Trophoblast cell (in vitro differentiated cells and primary cell): ENCODE results near the gene PRKD3.

Experiments
- DNase-seq, 2 donors: peaks; one replicate each; pipeline ENCODE4 v3.0.0-alpha.2; 2016
- H2AFZ ChIP-seq: 2 replicates; pipeline ENCODE4 v1.6.1; 2013; ENCODE audit warnings: low read length, moderate library complexity, mild to moderate bottlenecking; ENCODE audit not compliant: insufficient read depth, poor library complexity
- H2AK5ac ChIP-seq: 2 replicates; pipeline ENCODE4 v1.6.1; 2013; ENCODE audit warnings: mild to moderate bottlenecking, low read length
- H2BK120ac ChIP-seq: 2 replicates; pipeline ENCODE4 v1.6.1; 2013; ENCODE audit warnings: low read length, mild to moderate bottlenecking, moderate library complexity; ENCODE audit not compliant: insufficient read depth, poor library complexity
- H2BK12ac ChIP-seq: 2 replicates; pipeline ENCODE4 v1.6.1; 2013; ENCODE audit warnings: mild to moderate bottlenecking, low read length, moderate library complexity
- H2BK5ac ChIP-seq: 2 replicates; pipeline ENCODE4 v1.6.1; 2013; ENCODE audit warnings: low read length, low read depth, moderate library complexity, mild to moderate bottlenecking; ENCODE audit not compliant: poor library complexity
- H3K14ac ChIP-seq: 2 replicates; pipeline ENCODE4 v1.6.1; 2013; ENCODE audit warnings: mild to moderate bottlenecking, low read length
- H3K18ac ChIP-seq: 2 replicates; pipeline ENCODE4 v1.6.1; 2013; ENCODE audit warnings: mild to moderate bottlenecking, low read length
- H3K23ac ChIP-seq: 2 replicates; pipeline ENCODE4 v1.6.1; 2013; ENCODE audit warnings: low read length
- H3K27ac ChIP-seq: 2 replicates; pipeline ENCODE4 v1.5.1; 2013; ENCODE audit warnings: low read depth, mild to moderate bottlenecking, inconsistent platforms, low read length, moderate library complexity
- H3K27me3 ChIP-seq: 2 replicates; pipeline ENCODE4 v1.6.1; 2013; ENCODE audit warnings: inconsistent platforms, mild to moderate bottlenecking, low read length, moderate library complexity; ENCODE audit not compliant: insufficient read depth
- H3K36me3 ChIP-seq, 2 experiments: 1 replicate in 1 of 2; 2 replicates in 1 of 2; pipeline ENCODE4 v1.6.1; 2013; ENCODE audit warnings: low read length in 2 of 2, mild to moderate bottlenecking in 2 of 2, moderate library complexity in 1 of 2; ENCODE audit not compliant: insufficient read depth in 2 of 2, control insufficient read depth in 1 of 2
- H3K4ac ChIP-seq: 2 replicates; pipeline ENCODE4 v1.6.1; 2013; ENCODE audit warnings: low read depth, mild to moderate bottlenecking, low read length, moderate library complexity
- H3K4me1 ChIP-seq, 2 experiments: 1 replicate in 1 of 2; 2 replicates in 1 of 2; pipeline ENCODE4 v1.6.1; 2013; ENCODE audit warnings: low read length in 2 of 2, mild to moderate bottlenecking in 2 of 2, moderate library complexity in 1 of 2; ENCODE audit not compliant: insufficient read depth in 2 of 2, control insufficient read depth in 1 of 2
- H3K4me2 ChIP-seq: 2 replicates; pipeline ENCODE4 v1.6.1; 2013; ENCODE audit warnings: inconsistent platforms, mild to moderate bottlenecking, low read length, moderate library complexity
- H3K4me3 ChIP-seq: 2 replicates; pipeline ENCODE4 v1.5.1; 2013; ENCODE audit warnings: mild to moderate bottlenecking, low read depth, low read length, inconsistent platforms
- H3K79me1 ChIP-seq: one replicate; pipeline ENCODE4 v1.6.1; 2013; ENCODE audit warnings: low read length
- H3K79me2 ChIP-seq: 2 replicates; pipeline ENCODE4 v1.6.1; 2013; ENCODE audit warnings: low read length, mild to moderate bottlenecking; ENCODE audit not compliant: control insufficient read depth, insufficient read depth, poor library complexity
- H3K9ac ChIP-seq: 2 replicates; pipeline ENCODE4 v1.6.1; 2013; ENCODE audit warnings: mild to moderate bottlenecking, low read length
- H3K9me3 ChIP-seq: 2 replicates; pipeline ENCODE4 v1.6.1; 2013; ENCODE audit warnings: low read depth, mild to moderate bottlenecking, control low read depth, inconsistent platforms, low read length; ENCODE audit not compliant: insufficient read depth
- H4K12ac ChIP-seq: 2 replicates; pipeline ENCODE4 v1.6.1; 2013; ENCODE audit warnings: low read depth, mild to moderate bottlenecking, low read length, moderate library complexity
- H4K8ac ChIP-seq: 2 replicates; pipeline ENCODE4 v1.6.1; 2013; ENCODE audit warnings: low read depth, mild to moderate bottlenecking, low read length, moderate library complexity
- H4K91ac ChIP-seq: one replicate; pipeline ENCODE4 v1.6.1; 2013; ENCODE audit warnings: low read depth, mild to moderate bottlenecking, low read length, moderate library complexity
- WGBS: extraction: QIAGEN DNeasy Blood & Tissue Kit; methylation state at CpG from one replicate; pipeline ENCODE4 v1.1.7; 2013; ENCODE audit warnings: missing lambda C conversion rate; ENCODE audit not compliant: insufficient read length, insufficient coverage; ENCODE audit errors: extremely low coverage; 5-methylcytosine and 5-hydroxymethylcytosine counted together

PRKD3 gene

GRCh38 chr2:37350034-37350433 is 25.4 kb upstream of the PRKD3 start:
- Histone ChIP-seq H3K9ac (no peak overlapping the region), H3K79me1 (peaks cover 1% of the 10 kb centered on the region), H2AK5ac (no peak overlapping the region), H3K4me2 (no peak overlapping the region), H4K8ac (no peak overlapping the region), H4K91ac (no peak overlapping the region), H2BK5ac (no peak overlapping the region), H2BK12ac (no peak overlapping the region), H2BK120ac (no peak overlapping the region), H3K4me3 (no peak overlapping the region), H3K79me2 (no peaks in the 10 kb centered on the region), H3K14ac (no peak overlapping the region), H3K27ac (no peak overlapping the region), H3K23ac (no peak overlapping the region), H3K9me3 (no peaks in the 10 kb centered on the region), H3K36me3 (no peaks in the 10 kb centered on the region), H3K4ac (no peak overlapping the region), H4K12ac (no peak overlapping the region), H2AFZ (no peak overlapping the region), H3K4me1 (peaks cover 0 to 10% of the 10 kb centered on the region in 2 experiments), H3K27me3 (no peaks in the 10 kb centered on the region), H3K18ac (no peak overlapping the region)
- WGBS, result no CpG with 5 or more reads among the region's 3 CpGs
- DNase-seq, result no peak

- Histone ChIP-seq H3K27ac (no peak overlapping the region), H3K27me3 (no peaks in the 10 kb centered on the region), H2BK5ac (no peak overlapping the region), H4K91ac (no peak overlapping the region), H3K4me2 (no peak overlapping the region), H3K9me3 (no peaks in the 10 kb centered on the region), H3K36me3 (no peaks in the 10 kb centered on the region), H3K79me2 (peaks cover 5% of the 10 kb centered on the region), H4K12ac (no peak overlapping the region), H4K8ac (no peak overlapping the region), H2BK120ac (no peak overlapping the region), H3K23ac (no peak overlapping the region), H3K4ac (no peak overlapping the region), H3K9ac (no peak overlapping the region), H3K4me1 (peaks cover 1 to 11% of the 10 kb centered on the region in 2 experiments), H2AFZ (no peak overlapping the region), H2BK12ac (no peak overlapping the region), H3K4me3 (no peak overlapping the region), H3K14ac (no peak overlapping the region), H3K79me1 (peaks cover 8% of the 10 kb centered on the region), H3K18ac (no peak overlapping the region), H2AK5ac (no peak overlapping the region)
- no CpG with 5 or more reads among the region's 3 CpGs for WGBS
- DNase-seq, result peak in 1 of 2 donors; percentile 58
Measured at GRCh38 chr2:37349231-37349860, 24.7 kb upstream of the PRKD3 start.

- Histone ChIP-seq H3K79me1 (peaks cover 11% of the 10 kb centered on the region), H3K36me3 (no peaks in the 10 kb centered on the region), H4K8ac (no peak overlapping the region), H3K9me3 (no peaks in the 10 kb centered on the region), H2AFZ (no peak overlapping the region), H3K4me3 (no peak overlapping the region), H2BK5ac (no peak overlapping the region), H3K18ac (no peak overlapping the region), H4K12ac (no peak overlapping the region), H3K79me2 (peaks cover 5% of the 10 kb centered on the region), H2AK5ac (no peak overlapping the region), H3K27ac (no peak overlapping the region), H3K9ac (no peak overlapping the region), H2BK120ac (no peak overlapping the region), H3K27me3 (no peaks in the 10 kb centered on the region), H3K23ac (no peak overlapping the region), H3K14ac (no peak overlapping the region), H3K4ac (no peak overlapping the region), H2BK12ac (peak overlapping the region; percentile 68), H3K4me1 (peaks cover 6 to 11% of the 10 kb centered on the region in 2 experiments), H3K4me2 (no peak overlapping the region), H4K91ac (no peak overlapping the region)
- no peak for DNase-seq
- no CpG with 5 or more reads among the region's 5 CpGs for WGBS
Measured at GRCh38 chr2:37348155-37348554, 23.5 kb upstream of the PRKD3 start.

DNA sequence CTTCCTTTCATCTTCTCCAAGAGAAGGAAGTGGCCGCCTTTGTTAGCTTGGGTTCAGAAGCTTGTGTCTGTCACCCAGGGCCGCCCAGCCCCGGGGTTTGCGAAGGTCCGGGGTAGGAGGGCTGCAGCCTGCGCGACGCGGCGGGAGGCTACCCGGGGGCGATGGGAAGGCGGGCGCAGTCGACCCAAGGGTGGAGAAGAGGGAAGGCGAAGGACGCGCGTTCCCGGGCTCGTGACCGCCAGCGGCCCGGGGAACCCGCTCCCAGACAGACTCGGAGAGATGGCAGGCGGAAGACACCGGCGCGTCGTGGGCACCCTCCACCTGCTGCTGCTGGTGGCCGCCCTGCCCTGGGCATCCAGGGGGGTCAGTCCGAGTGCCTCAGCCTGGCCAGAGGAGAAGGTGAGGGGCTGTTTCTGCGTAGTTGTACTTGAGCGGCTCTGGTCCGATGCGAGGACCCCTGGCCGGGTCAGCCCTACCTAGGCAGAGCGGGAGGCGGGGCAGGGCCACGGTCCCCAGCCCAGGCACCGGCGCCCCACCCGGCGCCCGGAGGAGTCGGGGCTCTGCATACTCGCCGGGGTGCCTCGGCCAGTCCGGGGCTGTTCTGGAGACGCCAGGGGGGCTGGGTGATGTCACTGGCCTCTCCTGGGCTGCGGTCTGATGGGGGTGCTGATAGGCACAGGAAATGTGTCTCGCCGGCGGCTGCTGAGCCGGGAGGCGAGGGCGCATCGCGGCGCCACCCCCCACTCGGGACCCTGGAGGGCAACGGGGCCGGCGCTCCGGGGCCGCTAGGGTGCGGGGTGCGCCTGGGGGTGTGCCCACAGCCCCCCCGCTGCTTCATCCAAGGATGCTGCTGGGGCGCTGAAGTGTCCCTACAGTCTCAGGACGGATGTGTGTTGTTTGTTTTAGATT is 20.1 kb upstream of the PRKD3 start, which contains the start of gene QPCT:
Gene QPCT (plus strand): TSS at position 178 of the 909 bp plus-strand sequence. CDS start 102 bp downstream, at position 280.
- H2BK12ac ChIP-seq, result peak within 1 kb of the TSS; percentile 53
- H2BK120ac ChIP-seq, result peak within 1 kb of the TSS; percentile 95
- no peak within 1 kb of the TSS for H2AK5ac ChIP-seq
- peak within 1 kb of the TSS; percentile 76 for H2BK5ac ChIP-seq
- H3K9me3 ChIP-seq, result no peaks in the 10 kb centered on the region
- peaks cover 11% of the 10 kb centered on the region for H3K79me1 ChIP-seq
- peak; percentile 24 to 45 for DNase-seq
- H4K91ac ChIP-seq, result peak within 1 kb of the TSS; percentile 83
- H3K36me3 ChIP-seq, result no peaks in the 10 kb centered on the region
- H3K9ac ChIP-seq, result no peak within 1 kb of the TSS
- H3K4ac ChIP-seq, result peak within 1 kb of the TSS; percentile 19
- peak within 1 kb of the TSS; percentile 31 for H3K18ac ChIP-seq
- peak within 1 kb of the TSS; percentile 96 for H3K4me2 ChIP-seq
- peaks cover 6 to 14% of the 10 kb centered on the region in 2 experiments for H3K4me1 ChIP-seq
- peak within 1 kb of the TSS; percentile 61 for H2AFZ ChIP-seq
- no peak within 1 kb of the TSS for H3K23ac ChIP-seq
- WGBS, result no CpG with 5 or more reads among the region's 73 CpGs
- H3K27me3 ChIP-seq, result no peaks in the 10 kb centered on the region
- H3K4me3 ChIP-seq, result peak within 1 kb of the TSS; percentile 78
- peak within 1 kb of the TSS; percentile 80 for H3K27ac ChIP-seq
- H4K12ac ChIP-seq, result peak within 1 kb of the TSS; percentile 85
- peaks cover 5% of the 10 kb centered on the region for H3K79me2 ChIP-seq
- H3K14ac ChIP-seq, result peak within 1 kb of the TSS; percentile 56
- H4K8ac ChIP-seq, result peak within 1 kb of the TSS; percentile 49
